Keratinocyte (primary cell): ENCODE measurements around the gene AK8. TPM values are rescaled to one million over a fixed set of nuclear protein-coding genes. Genes with fewer than 3 reads are reported as not detected.

Experiments
- DNase-seq: peaks from one replicate; pipeline ENCODE4 v3.0.0-alpha.2; 2011; ENCODE audit warnings: low read depth, missing footprints, low spot score
- FAIRE-seq: peaks from 2 replicates; lab custom pipeline; 2011; peaks lifted over from hg19 to GRCh38; lab: Jason Lieb, UNC
- H2AFZ ChIP-seq: 2 replicates; pipeline ENCODE4 v1.6.0; 2012; ENCODE audit warnings: low read length, control low read depth, inconsistent platforms; ENCODE audit not compliant: control insufficient read depth
- H3K27ac ChIP-seq: 2 replicates; pipeline ENCODE4 v1.5.1; 2011; ENCODE audit warnings: low read length; ENCODE audit not compliant: control insufficient read depth, insufficient read depth
- H3K27me3 ChIP-seq: 3 replicates; pipeline ENCODE4 v1.6.0; 2011; ENCODE audit warnings: low read length; ENCODE audit not compliant: control insufficient read depth, insufficient read depth; ENCODE audit errors: extremely low read depth
- H3K36me3 ChIP-seq, 2 experiments: 2 replicates in 1 of 2; 3 replicates in 1 of 2; pipeline ENCODE4 v1.5.1; 2011; ENCODE audit warnings: low read length in 2 of 2, mild to moderate bottlenecking in 1 of 2; ENCODE audit not compliant: control insufficient read depth in 2 of 2, insufficient read depth in 2 of 2; ENCODE audit errors: extremely low read depth in 1 of 2
- H3K4me1 ChIP-seq: 3 replicates; pipeline ENCODE4 v1.5.1; 2011; ENCODE audit warnings: low read length; ENCODE audit not compliant: control insufficient read depth, insufficient read depth; ENCODE audit errors: extremely low read depth
- H3K4me2 ChIP-seq: 3 replicates; pipeline ENCODE4 v1.6.0; 2011; ENCODE audit warnings: low read depth, low read length; ENCODE audit not compliant: control insufficient read depth, insufficient read depth; ENCODE audit errors: extremely low read depth
- H3K4me3 ChIP-seq, 3 experiments: fragments of 200-600 bp in 1 of 3; sonication (generic) in 1 of 3; 2 replicates in 2 of 3; 3 replicates in 1 of 3; pipeline ENCODE4 v1.5.1; 2011 to 2016; ENCODE audit warnings: low read length in 3 of 3, mild to moderate bottlenecking in 3 of 3, control low read depth in 2 of 3, inconsistent platforms in 1 of 3, low read depth in 1 of 3, mixed read lengths in 1 of 3, mixed run types in 1 of 3, moderate library complexity in 1 of 3; ENCODE audit not compliant: control insufficient read depth in 2 of 3, insufficient read depth in 2 of 3; ENCODE audit errors: extremely low read depth in 1 of 3
- H3K79me2 ChIP-seq: 2 replicates; pipeline ENCODE4 v1.6.0; 2012; ENCODE audit warnings: low read length; ENCODE audit not compliant: control insufficient read depth, insufficient read depth
- H3K9ac ChIP-seq: 3 replicates; pipeline ENCODE4 v1.6.0; 2011; ENCODE audit warnings: low read length; ENCODE audit not compliant: control insufficient read depth, insufficient read depth; ENCODE audit errors: extremely low read depth
- H3K9me1 ChIP-seq: 3 replicates; pipeline ENCODE4 v1.6.0; 2011; ENCODE audit warnings: low read length; ENCODE audit not compliant: control insufficient read depth, insufficient read depth; ENCODE audit errors: extremely low read depth
- H3K9me3 ChIP-seq: 2 replicates; pipeline ENCODE4 v1.5.1; 2012; ENCODE audit warnings: low read depth, low read length; ENCODE audit not compliant: control insufficient read depth
- H4K20me1 ChIP-seq: 3 replicates; pipeline ENCODE4 v1.6.0; 2011; ENCODE audit warnings: low read length; ENCODE audit not compliant: control insufficient read depth, insufficient read depth; ENCODE audit errors: extremely low read depth
- EZH2 ChIP-seq: IDR thresholded peaks from one replicate; pipeline ENCODE4 v1.6.1; 2012; ENCODE audit warnings: inconsistent platforms, mild to moderate bottlenecking, low read length, moderate library complexity
- dilution Hi-C: fragments of 300-500 bp; cut with MboI; formaldehyde crosslinking; loops from one replicate; pipeline ENCODE4 v1.7.0; 2020; ENCODE audit warnings: low sequenced_read_pairs; ENCODE audit not compliant: extremely low pct_ligation_motif_present
- polyA plus RNA-seq, 5 experiments: library from polyadenylated mRNA; depleted of rRNA in 3 of 5; stranded (reverse) in 3 of 5; stranded (forward) in 1 of 5; unstranded in 1 of 5; fragments of >200 nt; gene quantifications; 1 replicate in 1 of 5; 2 replicates in 3 of 5; 3 replicates in 1 of 5; pipeline versions ENCODE4 v1.2.1 to v1.2.3, GENCODE V29; 2011 to 2012; ENCODE audit warnings: missing spikeins in 2 of 5, low read depth in 1 of 5, low replicate concordance in 1 of 5
- TF ChIP-seq, protein P1 (sequence below), 3 experiments: IDR thresholded peaks in 1 of 3; conservative IDR thresholded peaks in 1 of 3; optimal IDR thresholded peaks in 1 of 3; 2 replicates in 2 of 3; 3 replicates in 1 of 3; pipeline versions ENCODE3 to v1.5.1; 2011; ENCODE audit warnings: low read length in 3 of 3, mild to moderate bottlenecking in 3 of 3, moderate library complexity in 2 of 3, control low read depth in 1 of 3, inconsistent platforms in 1 of 3; ENCODE audit not compliant: insufficient read depth in 2 of 3; ENCODE audit errors: extremely low read depth in 1 of 3

Gene AK8
- polyA plus RNA-seq, 1 donor (not counting 4 experiments of a cell fraction or from before 2014, with no cell fraction given) = 0.24 TPM

DNA sequence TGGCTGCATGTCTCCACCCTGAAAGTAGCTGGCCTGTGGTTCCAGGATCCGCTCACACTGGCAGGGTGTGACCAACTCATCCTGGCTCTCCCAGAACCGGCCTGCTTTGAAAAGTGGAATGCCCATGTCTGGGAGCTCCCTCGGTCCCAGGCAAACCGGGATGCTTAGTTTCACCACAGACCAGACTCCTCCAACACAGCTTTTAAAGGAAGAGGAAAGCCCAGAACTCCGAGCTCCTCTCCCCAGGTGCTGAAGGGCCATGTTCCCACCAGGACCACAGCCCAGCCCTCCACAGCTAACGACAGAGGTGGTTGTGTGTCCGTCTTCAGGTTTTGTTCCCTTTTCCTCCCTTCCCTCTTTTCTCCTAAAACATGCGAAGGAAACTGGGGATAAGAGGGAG, 169.8 kb downstream of the AK8 start:
- Histone ChIP-seq H3K4me1 (no peaks in the 10 kb centered on the region), H3K4me3 (no peak overlapping the region), H3K9me3 (no peaks in the 10 kb centered on the region), H3K27ac (no peak overlapping the region), H3K27me3 (no peaks in the 10 kb centered on the region), H4K20me1 (no peaks in the 10 kb centered on the region), H2AFZ (no peak overlapping the region), H3K79me2 (no peaks in the 10 kb centered on the region), H3K9me1 (no peaks in the 10 kb centered on the region), H3K4me2 (no peak overlapping the region), H3K36me3 (no peaks in the 10 kb centered on the region), H3K9ac (no peak overlapping the region)
- DNase-seq (no peak), FAIRE-seq (no peak)
- dilution Hi-C loops = no loop called here
- TF ChIP-seq, protein P1, sequence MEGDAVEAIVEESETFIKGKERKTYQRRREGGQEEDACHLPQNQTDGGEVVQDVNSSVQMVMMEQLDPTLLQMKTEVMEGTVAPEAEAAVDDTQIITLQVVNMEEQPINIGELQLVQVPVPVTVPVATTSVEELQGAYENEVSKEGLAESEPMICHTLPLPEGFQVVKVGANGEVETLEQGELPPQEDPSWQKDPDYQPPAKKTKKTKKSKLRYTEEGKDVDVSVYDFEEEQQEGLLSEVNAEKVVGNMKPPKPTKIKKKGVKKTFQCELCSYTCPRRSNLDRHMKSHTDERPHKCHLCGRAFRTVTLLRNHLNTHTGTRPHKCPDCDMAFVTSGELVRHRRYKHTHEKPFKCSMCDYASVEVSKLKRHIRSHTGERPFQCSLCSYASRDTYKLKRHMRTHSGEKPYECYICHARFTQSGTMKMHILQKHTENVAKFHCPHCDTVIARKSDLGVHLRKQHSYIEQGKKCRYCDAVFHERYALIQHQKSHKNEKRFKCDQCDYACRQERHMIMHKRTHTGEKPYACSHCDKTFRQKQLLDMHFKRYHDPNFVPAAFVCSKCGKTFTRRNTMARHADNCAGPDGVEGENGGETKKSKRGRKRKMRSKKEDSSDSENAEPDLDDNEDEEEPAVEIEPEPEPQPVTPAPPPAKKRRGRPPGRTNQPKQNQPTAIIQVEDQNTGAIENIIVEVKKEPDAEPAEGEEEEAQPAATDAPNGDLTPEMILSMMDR (optimal IDR thresholded peaks at IDR 0.05 in 1 of 3, IDR thresholded peaks at IDR 0.05 in 1 of 3, conservative IDR thresholded peaks at IDR 0.05 in 1 of 3; ENCODE audit: extremely low read depth in 1 of 3, insufficient read depth in 2 of 3, low read length in 3 of 3) = no peak
- TF ChIP-seq EZH2 = no peak

DNA sequence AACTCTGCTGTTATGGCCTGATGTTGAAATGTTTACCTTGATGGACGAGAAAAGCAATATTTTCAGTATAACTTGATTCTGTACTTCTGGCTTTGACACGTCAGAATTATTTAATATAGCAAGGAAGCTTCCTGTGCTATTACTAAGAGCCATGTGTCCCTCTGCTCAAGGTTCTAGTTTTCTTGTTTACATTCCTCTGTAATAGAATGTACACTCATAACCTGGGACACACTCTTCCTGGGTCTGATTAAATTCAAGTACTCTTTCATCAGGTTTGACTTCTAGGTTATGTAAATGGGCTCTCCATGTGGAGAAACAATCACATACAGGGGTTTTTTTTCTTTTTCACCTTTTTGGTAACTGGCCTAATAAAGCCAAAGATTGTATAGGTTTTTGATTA, 174.7 kb downstream of the AK8 start:
- TF ChIP-seq, protein P1 (optimal IDR thresholded peaks at IDR 0.05 in 1 of 3, IDR thresholded peaks at IDR 0.05 in 1 of 3, conservative IDR thresholded peaks at IDR 0.05 in 1 of 3; ENCODE audit: extremely low read depth in 1 of 3, insufficient read depth in 2 of 3, low read length in 3 of 3) = no peak
- TF ChIP-seq EZH2 = no peak
- dilution Hi-C loops = no loop called here
- FAIRE-seq = no peak
- H3K36me3 ChIP-seq = no peaks in the 10 kb centered on the region
- no peaks in the 10 kb centered on the region for H3K79me2 ChIP-seq
- no peak overlapping the region for H3K4me2 ChIP-seq
- H3K4me1 ChIP-seq = no peaks in the 10 kb centered on the region
- no peaks in the 10 kb centered on the region for H3K9me1 ChIP-seq
- H3K27me3 ChIP-seq = no peaks in the 10 kb centered on the region
- DNase-seq = no peak
- H3K27ac ChIP-seq = no peak overlapping the region
- no peak overlapping the region for H3K9ac ChIP-seq
- no peak overlapping the region for H3K4me3 ChIP-seq
- no peaks in the 10 kb centered on the region for H3K9me3 ChIP-seq
- no peak overlapping the region for H2AFZ ChIP-seq
- no peaks in the 10 kb centered on the region for H4K20me1 ChIP-seq
